Measurements from ENCODE around the gene TRAPPC3. TPM values are rescaled to one million over a fixed set of nuclear protein-coding genes. Genes with fewer than 3 reads are reported as not detected.

The TRAPPC3 gene
- total RNA-seq, 1 experiment from 2014 or later = 119 TPM

DNA sequence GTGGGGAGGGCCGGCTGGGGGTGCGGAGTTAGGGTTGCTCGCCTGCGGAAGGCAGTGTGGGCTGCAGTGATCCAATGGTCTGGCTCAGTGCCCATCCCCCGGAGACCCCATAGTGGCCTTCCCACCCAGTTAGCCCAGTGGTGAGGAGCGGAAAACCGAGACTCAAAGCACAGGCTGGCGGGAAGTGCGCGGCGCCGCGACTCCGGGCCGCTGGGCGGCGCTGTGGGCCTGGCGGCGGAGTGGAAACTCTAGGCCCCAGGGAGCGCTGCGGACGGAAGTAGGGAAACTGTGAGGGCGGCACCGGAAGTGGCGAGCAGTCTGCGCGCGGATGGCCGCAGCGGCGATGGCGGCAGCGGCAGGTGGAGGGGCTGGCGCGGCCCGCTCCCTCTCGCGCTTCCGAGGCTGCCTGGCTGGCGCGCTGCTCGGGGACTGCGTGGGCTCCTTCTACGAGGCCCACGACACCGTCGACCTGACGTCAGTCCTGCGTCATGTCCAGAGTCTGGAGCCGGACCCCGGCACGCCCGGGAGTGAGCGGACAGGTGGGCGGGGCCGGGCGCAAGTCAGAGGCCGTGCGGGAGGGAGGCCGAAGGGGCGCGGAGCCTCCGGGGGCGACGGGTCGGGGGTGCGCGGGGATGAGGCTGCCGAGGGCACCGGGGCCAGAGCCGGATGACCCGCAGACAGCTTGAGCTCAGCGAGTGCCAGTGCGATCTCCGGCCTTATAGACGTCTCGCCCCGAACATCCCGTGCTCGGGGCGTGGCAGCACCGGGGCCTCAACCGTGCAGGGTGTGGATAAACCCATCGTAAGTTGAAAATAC, 60.5 kb downstream of the TRAPPC3 start, which contains the start of gene ADPRS:
Gene ADPRS (plus strand): TSS at position 316 of the 816 bp plus-strand sequence. CDS start 13 bp downstream, at position 329.
- H3K27me3 ChIP-seq (ENCODE audit: low read length) = no peaks in the 10 kb centered on the region
- peak within 1 kb of the TSS; percentile 95 for H3K4me2 ChIP-seq (ENCODE audit: low read length)
- ATAC-seq = peak; percentile 91
- TF ChIP-seq, protein P1, sequence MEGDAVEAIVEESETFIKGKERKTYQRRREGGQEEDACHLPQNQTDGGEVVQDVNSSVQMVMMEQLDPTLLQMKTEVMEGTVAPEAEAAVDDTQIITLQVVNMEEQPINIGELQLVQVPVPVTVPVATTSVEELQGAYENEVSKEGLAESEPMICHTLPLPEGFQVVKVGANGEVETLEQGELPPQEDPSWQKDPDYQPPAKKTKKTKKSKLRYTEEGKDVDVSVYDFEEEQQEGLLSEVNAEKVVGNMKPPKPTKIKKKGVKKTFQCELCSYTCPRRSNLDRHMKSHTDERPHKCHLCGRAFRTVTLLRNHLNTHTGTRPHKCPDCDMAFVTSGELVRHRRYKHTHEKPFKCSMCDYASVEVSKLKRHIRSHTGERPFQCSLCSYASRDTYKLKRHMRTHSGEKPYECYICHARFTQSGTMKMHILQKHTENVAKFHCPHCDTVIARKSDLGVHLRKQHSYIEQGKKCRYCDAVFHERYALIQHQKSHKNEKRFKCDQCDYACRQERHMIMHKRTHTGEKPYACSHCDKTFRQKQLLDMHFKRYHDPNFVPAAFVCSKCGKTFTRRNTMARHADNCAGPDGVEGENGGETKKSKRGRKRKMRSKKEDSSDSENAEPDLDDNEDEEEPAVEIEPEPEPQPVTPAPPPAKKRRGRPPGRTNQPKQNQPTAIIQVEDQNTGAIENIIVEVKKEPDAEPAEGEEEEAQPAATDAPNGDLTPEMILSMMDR (conservative IDR thresholded peaks at IDR 0.05; ENCODE audit: low read depth, low read length) = peak; percentile 95
- TF ChIP-seq EZH2phosphoT487 (IDR thresholded peaks at IDR 0.05; ENCODE audit: borderline replicate concordance, low read length) (no peak), EZH2 (IDR thresholded peaks at IDR 0.05; ENCODE audit: low read length, unreplicated experiment) (no peak)
- ChIA-PET POLR2A (ENCODE audit: unreplicated experiment) (interaction anchor here (0.5 kb wide), 1 partner anchor 61 kb away, joined by 3 read pairs; no protein-coding TSS in a partner anchor), CTCF (no interaction called here)
- H2AFZ ChIP-seq (ENCODE audit: low read length) = peak within 1 kb of the TSS; percentile 98
- no peaks in the 10 kb centered on the region for H3K9me3 ChIP-seq (ENCODE audit: low read length)
- peak; percentile 88 for DNase-seq
- H3K9ac ChIP-seq (ENCODE audit: low read length) = peak within 1 kb of the TSS; percentile 94
- H3K9me2 ChIP-seq (replicated peaks; ENCODE audit: low read length) = no peaks in the 10 kb centered on the region
- peaks cover 21% of the 10 kb centered on the region; the same call in 1 of the 2 replicates for H3K36me3 ChIP-seq (ENCODE audit: low read depth, low read length)
- no TSS peak for BruUV-seq (replicated peaks)
- no peaks in the 10 kb centered on the region for H4K20me1 ChIP-seq (ENCODE audit: low read length)
- peaks cover 28% of the 10 kb centered on the region for H3K79me2 ChIP-seq (ENCODE audit: low read length)
- H3K4me1 ChIP-seq (ENCODE audit: insufficient read depth, low read length) = peaks cover 13% of the 10 kb centered on the region; the same call in 1 of the 2 replicates
- intact Hi-C loops (cut with micrococcal nuclease) = loop anchor here (5.0 to 10.0 kb wide), 2 partner anchors 154 to 231 kb away; partner anchors contain the start of gene AGO3
- H3K4me3 ChIP-seq (ENCODE audit: low read length) = peak within 1 kb of the TSS; percentile 99
- H3F3A ChIP-seq (ENCODE audit: low read length, unreplicated experiment) = no peaks in the 10 kb centered on the region
- peak within 1 kb of the TSS; percentile 50 for H3K27ac ChIP-seq (ENCODE audit: low read length)

- H4K20me1 ChIP-seq (ENCODE audit: low read length) = no peaks in the 10 kb centered on the region
- peaks cover 28% of the 10 kb centered on the region for H3K79me2 ChIP-seq (ENCODE audit: low read length)
- TSS peak; percentile 40 for BruUV-seq (replicated peaks)
- H3F3A ChIP-seq (ENCODE audit: low read length, unreplicated experiment) = no peaks in the 10 kb centered on the region
- no peaks in the 10 kb centered on the region for H3K27me3 ChIP-seq (ENCODE audit: low read length)
- ATAC-seq (peak; percentile 2; the same call in 1 of the 2 replicates), DNase-seq (no peak)
- ChIA-PET CTCF (no interaction called here), POLR2A (ENCODE audit: unreplicated experiment) (no interaction called here)
- TF ChIP-seq EZH2phosphoT487 (IDR thresholded peaks at IDR 0.05; ENCODE audit: borderline replicate concordance, low read length) (no peak), EZH2 (IDR thresholded peaks at IDR 0.05; ENCODE audit: low read length, unreplicated experiment) (no peak)
- TF ChIP-seq, protein P1 (conservative IDR thresholded peaks at IDR 0.05; ENCODE audit: low read depth, low read length) = no peak
- H3K9ac ChIP-seq (ENCODE audit: low read length) = peak overlapping the region; percentile 94
- H3K36me3 ChIP-seq (ENCODE audit: low read depth, low read length) = peaks cover 15% of the 10 kb centered on the region; the same call in 1 of the 2 replicates
- no peak overlapping the region for H3K27ac ChIP-seq (ENCODE audit: low read length)
- intact Hi-C loops (cut with micrococcal nuclease) = loop anchor here (5.0 to 10.0 kb wide), 2 partner anchors 153 to 231 kb away; partner anchors contain the start of gene AGO3
- peak overlapping the region; percentile 99 for H3K4me3 ChIP-seq (ENCODE audit: low read length)
- H3K4me2 ChIP-seq (ENCODE audit: low read length) = peak overlapping the region; percentile 95
- no peaks in the 10 kb centered on the region for H3K9me3 ChIP-seq (ENCODE audit: low read length)
- no peaks in the 10 kb centered on the region for H3K9me2 ChIP-seq (replicated peaks; ENCODE audit: low read length)
- H3K4me1 ChIP-seq (ENCODE audit: insufficient read depth, low read length) = peaks cover 13% of the 10 kb centered on the region; the same call in 1 of the 2 replicates
- H2AFZ ChIP-seq (ENCODE audit: low read length) = peak overlapping the region; percentile 98
Measured at GRCh38 chr1:36088265-36088576, 61.1 kb downstream of the TRAPPC3 start.
